ENCODE results near the gene RPLP2.

RPLP2 gene

DNA sequence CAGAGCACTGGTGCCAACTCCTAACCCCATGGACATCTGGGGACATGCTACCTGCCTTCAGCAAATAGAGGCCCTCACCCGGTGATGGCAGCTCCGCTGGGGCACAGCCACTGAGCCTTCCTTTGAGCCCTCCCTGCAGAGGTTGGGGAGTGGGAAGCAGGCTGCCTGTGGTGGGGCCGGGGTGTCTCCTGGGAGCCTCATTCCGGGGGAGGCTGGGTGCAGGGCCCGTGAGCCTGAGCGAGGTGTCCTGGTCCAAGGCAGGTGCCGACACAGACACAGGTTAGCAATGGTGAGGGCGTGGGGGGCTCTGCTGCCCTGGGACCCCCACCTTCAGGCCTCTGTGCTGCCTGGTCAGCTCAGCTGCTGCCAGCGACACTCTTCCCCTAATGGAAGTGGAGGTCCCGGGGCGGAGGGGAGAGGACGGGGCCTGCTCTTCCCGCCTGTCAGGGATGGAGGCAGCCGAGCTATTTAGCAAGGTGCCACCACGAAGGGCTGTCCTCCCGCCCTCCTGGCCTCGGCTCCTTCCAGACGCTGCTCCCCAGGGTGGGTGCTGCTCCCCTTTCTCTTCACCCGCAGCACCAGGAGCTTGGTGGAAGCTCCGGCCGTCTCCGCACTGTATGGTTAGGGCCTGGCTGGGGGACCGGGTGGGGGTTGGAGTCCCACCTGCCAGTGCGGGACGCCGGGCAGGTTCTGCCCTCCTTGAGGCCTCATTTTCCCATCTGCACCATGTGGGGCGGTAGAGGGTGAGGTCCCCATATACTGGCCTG, 44.1 kb downstream of the RPLP2 start:
- no peak for DNase-seq

DNA sequence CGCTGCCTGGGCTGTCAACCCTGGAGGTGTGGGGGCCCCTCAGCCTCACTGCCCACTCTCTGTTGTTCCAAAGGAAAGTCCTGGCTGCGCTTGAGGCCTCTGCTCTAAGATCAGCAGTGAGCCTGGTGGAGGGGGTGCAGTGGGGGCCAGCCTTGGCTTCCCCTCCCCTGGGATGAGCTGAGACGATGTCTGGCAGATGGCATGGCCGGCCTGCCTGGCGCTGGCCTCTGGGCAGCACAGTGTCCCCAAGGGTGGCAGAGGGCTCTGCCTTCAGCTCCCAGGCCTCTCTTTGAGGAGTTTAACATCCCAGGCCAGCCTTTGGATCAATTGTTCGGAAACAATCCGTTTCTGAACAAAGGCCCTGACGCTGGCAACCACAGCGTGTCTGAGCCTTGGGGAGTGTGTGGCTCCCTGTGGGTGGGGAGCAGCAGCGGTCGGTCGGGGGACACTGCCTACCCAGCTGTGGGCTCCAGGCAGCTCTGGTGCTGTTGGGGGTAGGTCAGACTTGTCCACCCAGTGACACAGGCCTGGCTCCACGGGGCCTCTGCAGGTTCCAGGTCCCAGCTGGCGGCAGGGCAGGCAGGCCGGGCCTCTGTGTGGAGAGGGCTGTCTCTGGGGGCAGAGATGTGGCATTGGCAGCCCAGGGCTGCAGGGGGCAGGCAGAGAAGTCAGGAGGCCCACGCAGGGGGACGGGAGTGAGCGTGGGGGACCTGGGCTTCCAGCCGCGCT, 45.0 kb downstream of the RPLP2 start:
- no peak for DNase-seq

DNA sequence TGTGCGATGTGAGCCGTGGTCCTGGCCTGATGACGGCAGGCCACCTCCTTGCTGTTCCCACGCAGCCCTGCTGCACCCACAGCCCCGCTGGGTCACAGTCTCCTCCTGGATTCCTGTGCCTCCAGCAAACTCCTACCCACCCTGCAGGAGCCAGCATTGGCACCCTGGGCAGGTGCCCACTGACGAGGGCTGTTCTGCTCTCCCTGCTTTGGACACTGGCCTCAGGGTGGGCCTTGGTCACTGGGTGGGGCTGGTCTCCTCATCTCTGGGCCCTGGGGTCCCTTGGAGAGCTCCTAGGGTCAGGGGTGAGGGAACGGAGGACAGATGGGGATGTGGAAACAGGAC, 45.5 kb downstream of the RPLP2 start:
- no peak for DNase-seq

DNA sequence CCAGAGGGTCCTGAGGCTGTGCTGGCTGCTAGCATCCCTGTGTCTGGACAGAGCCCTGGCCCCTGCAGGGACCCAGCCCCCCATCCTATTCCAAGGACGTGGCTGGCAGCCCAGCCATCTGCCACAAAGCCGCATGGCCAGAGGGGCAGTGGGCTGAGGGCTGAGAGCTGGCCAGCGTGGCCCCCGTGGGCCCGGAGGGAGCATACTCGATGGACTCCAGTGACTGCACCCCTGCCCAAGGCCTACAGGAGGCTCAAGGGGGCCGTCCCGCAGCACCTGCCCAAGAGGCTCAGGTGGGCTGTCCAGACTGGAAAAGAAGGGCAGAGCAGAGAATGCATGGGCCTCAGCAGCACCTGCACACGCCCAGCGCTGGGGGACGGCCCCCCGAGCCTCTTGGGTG, 46.0 kb downstream of the RPLP2 start:
- no peak for DNase-seq

DNA sequence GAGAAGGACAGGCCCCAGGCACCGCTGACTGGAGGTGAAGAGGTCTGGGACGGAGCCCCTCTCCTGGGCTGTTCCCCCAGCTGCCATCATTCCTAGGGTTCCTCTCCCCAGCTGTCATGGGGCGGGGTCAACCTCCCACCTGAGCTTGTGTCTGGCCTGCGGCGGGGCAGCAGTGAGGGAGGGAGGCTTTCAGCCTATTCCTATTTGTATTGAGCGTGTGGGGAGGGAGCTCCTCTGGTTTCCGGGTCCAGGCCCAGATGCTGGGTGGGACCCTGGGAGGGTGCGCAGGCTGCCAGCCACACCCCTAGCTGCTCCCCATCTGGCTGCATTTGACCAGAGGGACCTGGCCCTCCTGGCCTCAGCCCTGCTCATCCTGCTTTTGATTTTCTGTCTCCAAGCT, 46.6 kb downstream of the RPLP2 start:
- DNase-seq: peak; percentile 68

DNA sequence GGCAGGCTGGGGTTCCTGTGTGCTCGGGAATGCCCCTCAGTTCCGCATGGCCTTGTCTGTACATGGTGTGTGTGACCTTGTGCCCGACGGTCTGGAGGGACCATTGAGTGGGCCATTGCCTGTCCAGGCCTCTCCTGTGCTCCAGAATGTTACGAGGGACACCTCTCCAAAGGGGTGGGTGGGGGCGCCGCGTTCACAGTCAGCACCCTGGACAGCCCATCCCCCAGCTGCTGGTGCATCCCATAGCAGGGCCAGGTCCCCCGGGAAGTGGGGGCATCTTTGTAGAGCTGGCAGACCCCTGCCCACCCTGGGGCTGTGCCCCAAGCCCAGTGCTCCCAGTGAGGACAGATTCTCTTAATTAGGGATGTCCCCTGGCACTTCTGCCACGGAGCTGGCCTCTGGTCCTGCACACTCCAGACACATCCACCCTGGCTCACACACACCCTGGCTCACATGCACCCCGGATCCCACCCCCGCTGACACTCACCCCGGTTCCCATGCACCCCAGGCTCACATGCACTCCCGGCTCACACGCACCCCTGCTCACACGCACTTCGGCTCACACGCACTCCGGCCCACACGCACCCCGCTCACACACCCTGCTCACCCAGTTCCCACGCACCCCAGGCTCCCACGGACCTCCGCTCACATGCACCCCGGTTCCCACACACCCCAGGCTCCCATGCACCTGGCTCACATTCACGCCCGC, 48.4 kb downstream of the RPLP2 start:
- DNase-seq: no peak

DNA sequence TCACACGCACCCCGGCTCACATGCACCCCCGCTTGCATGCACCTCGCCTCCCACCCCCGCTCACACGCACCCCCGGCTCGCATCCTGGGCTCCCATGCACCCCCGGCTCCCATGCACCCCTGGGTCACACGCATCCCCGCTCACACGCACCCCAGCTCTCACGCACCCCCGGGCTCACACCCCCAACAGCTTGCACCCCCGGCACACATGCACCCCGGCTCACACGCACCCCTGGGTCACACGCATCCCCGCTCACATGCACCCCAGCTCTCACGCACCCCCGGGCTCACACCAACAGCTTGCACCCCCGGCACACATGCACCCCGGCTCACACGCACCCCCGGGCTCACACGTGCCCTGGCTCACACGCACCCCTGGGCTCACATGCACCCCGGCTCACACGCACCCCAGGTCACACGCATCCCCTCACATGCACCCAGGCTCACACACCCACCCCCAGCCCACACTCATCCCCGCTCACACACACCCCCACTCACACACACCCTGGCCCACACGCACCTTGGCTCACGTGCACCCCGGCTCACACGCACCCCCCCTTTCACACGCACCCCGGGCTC, 49.1 kb downstream of the RPLP2 start:
- DNase-seq: no peak

DNA sequence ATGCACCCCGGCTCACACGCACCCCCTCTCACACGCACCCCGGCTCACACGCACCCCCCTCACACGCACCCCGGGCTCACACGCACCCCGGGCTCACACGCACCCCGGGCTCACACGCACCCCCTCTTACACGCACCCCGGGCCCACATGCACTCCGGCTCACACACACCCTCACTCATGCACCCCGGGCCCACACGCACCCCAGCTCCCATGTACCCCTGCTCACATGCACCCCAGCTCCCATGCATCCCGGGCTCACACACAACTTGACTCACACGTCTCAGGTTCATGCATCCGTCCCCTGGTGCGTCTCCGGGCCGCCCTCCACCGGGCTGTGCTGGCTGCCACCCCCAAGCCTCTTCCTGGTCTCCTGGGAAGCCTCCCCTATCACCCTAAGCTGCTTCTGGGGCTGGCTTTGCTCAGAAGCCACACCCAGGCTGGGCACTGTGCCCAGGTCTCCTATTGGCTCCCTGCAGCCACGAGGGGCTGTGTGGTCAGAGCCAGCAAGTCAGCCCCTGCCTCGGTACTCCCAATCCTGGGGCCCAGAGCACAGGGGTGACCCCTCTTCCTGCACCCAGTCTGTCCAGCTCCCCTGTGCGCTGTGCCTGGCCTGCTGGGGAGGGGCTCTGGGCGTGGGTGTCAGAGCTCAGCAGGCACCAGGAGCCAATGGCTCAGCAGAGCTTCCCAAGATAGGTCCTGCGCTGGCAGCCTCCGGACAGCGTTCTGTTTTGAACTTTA, 49.8 kb downstream of the RPLP2 start:
- peak; percentile 94 for DNase-seq

DNA sequence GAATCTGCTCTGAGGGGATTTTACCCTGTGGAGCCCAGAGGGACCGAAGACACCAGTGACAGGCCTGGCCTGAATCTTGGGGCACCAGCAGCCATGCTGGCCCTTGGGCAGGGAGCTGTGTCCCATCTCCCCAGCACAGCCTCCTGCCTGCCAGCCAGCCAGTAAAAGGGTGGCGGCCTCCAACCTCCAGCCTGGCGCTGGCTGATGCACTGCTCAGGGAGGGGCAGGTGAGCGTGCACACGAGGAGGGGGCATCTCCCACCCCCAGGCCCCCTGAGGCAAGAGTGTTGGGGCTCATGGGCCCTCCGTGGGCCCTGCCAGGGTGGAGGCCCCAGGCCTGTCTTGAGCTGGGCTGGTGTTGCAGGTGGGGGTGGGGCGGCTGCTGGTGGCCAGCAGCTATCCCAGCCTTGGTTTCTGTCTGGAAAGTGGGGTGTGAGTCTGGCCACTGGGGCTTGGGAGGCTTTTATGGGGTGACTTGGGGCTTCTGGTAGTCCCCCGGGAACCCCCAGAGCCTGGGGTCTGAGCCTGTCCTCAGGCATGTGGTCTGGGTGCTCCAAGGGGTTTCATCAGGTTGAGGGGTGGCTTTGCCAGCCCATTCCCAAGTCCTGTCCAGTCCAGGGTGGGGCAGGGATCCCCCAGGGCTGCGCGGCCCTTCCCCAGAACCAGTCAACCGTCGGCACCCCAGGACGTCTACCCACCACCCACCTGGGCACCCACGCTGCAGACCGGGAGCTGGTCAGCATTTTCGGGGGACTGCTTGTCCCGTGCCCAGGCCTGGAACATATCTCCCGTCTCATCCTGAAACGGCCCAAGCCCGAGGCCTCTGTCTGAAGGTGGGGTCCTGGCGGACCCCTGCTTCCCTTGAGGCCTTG, 50.7 kb downstream of the RPLP2 start:
- no peak for DNase-seq

DNA sequence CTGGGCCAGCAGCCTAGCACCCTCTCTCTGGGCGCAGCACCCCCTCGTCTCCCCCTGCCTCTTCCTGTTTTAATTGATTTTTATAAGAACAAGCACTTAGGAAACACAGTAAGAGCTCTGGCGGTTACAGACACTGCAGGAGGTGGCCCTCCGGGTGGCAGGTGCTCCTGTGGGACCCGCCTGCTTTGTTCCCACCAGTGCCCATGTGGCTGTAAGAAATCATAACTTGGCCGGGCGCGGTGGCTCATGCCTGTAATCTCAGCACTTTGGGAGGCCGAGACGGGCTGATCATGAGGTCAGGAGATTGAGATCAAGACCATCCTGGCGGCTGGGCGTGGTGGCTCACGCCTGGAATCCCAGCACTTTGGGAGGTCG, 51.3 kb downstream of the RPLP2 start:
- peak; percentile 37 for DNase-seq

DNA sequence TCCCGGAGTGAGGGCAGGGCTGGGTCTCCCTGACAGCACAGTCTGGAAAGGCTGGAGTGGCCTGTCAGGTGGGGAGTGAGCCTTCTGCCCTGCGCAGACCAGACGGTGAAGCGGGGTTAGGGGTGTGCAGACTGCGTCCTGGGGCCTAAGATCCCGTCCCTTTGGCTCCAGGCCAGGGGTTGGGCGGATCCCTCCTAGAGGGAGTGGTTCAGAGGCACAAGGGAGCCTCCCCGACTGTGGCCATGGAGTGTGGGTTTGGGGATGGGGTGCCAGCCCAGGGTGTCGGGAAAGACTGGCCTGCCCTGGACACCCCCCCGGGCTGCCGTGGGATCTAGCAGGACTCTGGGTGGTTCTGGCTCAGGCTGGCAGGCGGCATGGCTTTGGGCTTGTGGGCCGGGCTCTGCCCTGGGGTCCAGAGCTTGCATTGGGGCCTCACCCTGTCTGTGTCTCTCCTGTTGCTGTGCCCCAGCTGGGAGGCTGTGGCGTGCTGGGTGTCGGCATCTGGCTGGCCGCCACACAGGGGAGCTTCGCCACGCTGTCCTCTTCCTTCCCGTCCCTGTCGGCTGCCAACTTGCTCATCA, 52.4 kb downstream of the RPLP2 start:
- peak; percentile 53 for DNase-seq

Measured in NCI-H69 (cell line).